Natural killer cell (primary cell): ENCODE measurements around the gene GPR141. TPM values are rescaled to one million over a fixed set of nuclear protein-coding genes. Genes with fewer than 3 reads are reported as not detected.

Experiments used
- ATAC-seq, 3 donors: fragments of 150-1000 bp in 2 of 3; fragments of 200-7000 bp in 1 of 3; cut with Tn5 transposase; 1 replicate in 1 of 3; 2 replicates in 2 of 3; pipeline ENCODE4 v1.10.0; 2021; ENCODE audit warnings: mild to moderate bottlenecking in 2 of 3, moderate library complexity in 2 of 3
- DNase-seq, 2 donors: peaks; one replicate each; pipeline versions ENCODE4 v3.0.0 to v3.0.0-alpha.2; 2013 to 2021; ENCODE audit warnings: mixed read lengths in 1 of 2
- H3K27ac ChIP-seq: one replicate; pipeline ENCODE4 v1.5.1; 2013; ENCODE audit warnings: mild to moderate bottlenecking, low read length
- H3K27me3 ChIP-seq: one replicate; pipeline ENCODE4 v1.6.1; 2013; ENCODE audit warnings: low read length; ENCODE audit not compliant: control insufficient read depth, insufficient read depth
- H3K36me3 ChIP-seq: one replicate; pipeline ENCODE4 v1.6.1; 2013; ENCODE audit warnings: low read length; ENCODE audit not compliant: control insufficient read depth, insufficient read depth
- H3K4me1 ChIP-seq: one replicate; pipeline ENCODE4 v1.6.1; 2013; ENCODE audit warnings: low read length; ENCODE audit not compliant: control insufficient read depth, insufficient read depth
- H3K4me3 ChIP-seq: one replicate; pipeline ENCODE4 v1.5.1; 2013; ENCODE audit warnings: low read length
- H3K9me3 ChIP-seq: one replicate; pipeline ENCODE4 v1.6.1; 2013; ENCODE audit warnings: low read length; ENCODE audit not compliant: control insufficient read depth, insufficient read depth
- H3K27ac Mint-ChIP-seq, 2 donors: one replicate each; pipeline ENCODE4 v1.8.0; 2022; ENCODE audit warnings: mild to moderate bottlenecking in 2 of 2, mixed read lengths in 2 of 2, moderate library complexity in 1 of 2
- H3K27me3 Mint-ChIP-seq, 2 donors: one replicate each; pipeline ENCODE4 v1.8.0; 2022; ENCODE audit warnings: low read depth in 2 of 2, mixed read lengths in 2 of 2
- H3K36me3 Mint-ChIP-seq: one replicate; pipeline ENCODE4 v1.8.0; 2022; ENCODE audit warnings: mixed read lengths
- H3K4me1 Mint-ChIP-seq, 2 donors: one replicate each; pipeline ENCODE4 v1.8.0; 2022; ENCODE audit warnings: mixed read lengths in 2 of 2
- H3K4me3 Mint-ChIP-seq: one replicate; pipeline ENCODE4 v1.8.0; 2022; ENCODE audit warnings: mild to moderate bottlenecking, moderate library complexity, mixed read lengths
- H3K9me3 Mint-ChIP-seq, 2 donors: one replicate each; pipeline ENCODE4 v1.8.0; 2022; ENCODE audit warnings: mixed read lengths in 2 of 2
- WGBS: methylation state at CpG from one replicate; pipeline ENCODE4 v1.1.7; 2013; ENCODE audit warnings: missing lambda C conversion rate; ENCODE audit not compliant: insufficient coverage; 5-methylcytosine and 5-hydroxymethylcytosine counted together
- intact Hi-C: fragments of 100-400 bp; cut with micrococcal nuclease; formaldehyde crosslinking; loops from one replicate; pipeline ENCODE4 v1.14.2; 2022
- total RNA-seq, 4 donors: library from RNA; stranded (reverse); fragments of 120-200 nt in 1 of 4; gene quantifications; one replicate each; pipeline versions ENCODE4 v1.2.3 to v1.2.4, GENCODE V29; 2013 to 2022
- TF ChIP-seq, protein P1 (sequence below): fragments of 200-600 bp; IDR thresholded peaks from one replicate; pipeline ENCODE4 v1.8.0; 2022; ENCODE audit warnings: antibody characterized with exemption

The GPR141 gene
- total RNA-seq, 3 donors from 2014 or later (not counting 1 experiment from before 2014, with no cell fraction given) = 30.2 to 68.1 (median 55.2) TPM

DNA sequence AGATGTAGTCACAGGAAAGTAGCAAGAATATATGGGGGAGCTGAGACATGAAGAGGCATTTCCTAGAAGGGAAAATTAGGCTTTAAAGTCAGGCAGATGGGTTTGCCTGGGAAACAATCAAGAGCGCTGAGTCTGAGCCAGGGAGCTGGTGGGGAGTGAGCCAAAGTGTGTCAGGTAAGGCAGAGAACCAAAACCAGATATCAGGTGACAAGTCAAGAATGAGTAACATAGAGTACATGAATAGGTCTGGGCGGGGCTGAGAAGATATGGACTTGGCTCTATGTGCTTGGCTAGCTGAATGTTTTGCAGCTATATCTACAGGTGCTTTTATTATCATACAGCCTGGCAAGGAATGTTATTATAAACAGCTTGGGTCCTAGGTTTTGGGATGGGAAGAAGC is 49.3 kb downstream of the GPR141 start:
- Mint-ChIP-seq H3K27ac (peak overlapping the region in 1 of 2 donors; percentile 46), H3K27me3 (no peaks in the 10 kb centered on the region), H3K9me3 (no peaks in the 10 kb centered on the region), H3K4me1 (peaks cover 41 to 45% of the 10 kb centered on the region in 2 donors), H3K36me3 (peaks cover 7% of the 10 kb centered on the region), H3K4me3 (no peak overlapping the region)
- 96% methylated on average over 2 of the region's 2 CpGs for WGBS
- Histone ChIP-seq H3K9me3 (no peaks in the 10 kb centered on the region), H3K27ac (no peak overlapping the region), H3K4me1 (peaks cover 14% of the 10 kb centered on the region), H3K27me3 (no peaks in the 10 kb centered on the region), H3K4me3 (no peak overlapping the region), H3K36me3 (no peaks in the 10 kb centered on the region)
- intact Hi-C loops = loop anchor here (2.0 kb wide), 1 partner anchor 106 kb away; no protein-coding TSS in a partner anchor
- no peak for ATAC-seq
- DNase-seq = no peak
- TF ChIP-seq, protein P1, sequence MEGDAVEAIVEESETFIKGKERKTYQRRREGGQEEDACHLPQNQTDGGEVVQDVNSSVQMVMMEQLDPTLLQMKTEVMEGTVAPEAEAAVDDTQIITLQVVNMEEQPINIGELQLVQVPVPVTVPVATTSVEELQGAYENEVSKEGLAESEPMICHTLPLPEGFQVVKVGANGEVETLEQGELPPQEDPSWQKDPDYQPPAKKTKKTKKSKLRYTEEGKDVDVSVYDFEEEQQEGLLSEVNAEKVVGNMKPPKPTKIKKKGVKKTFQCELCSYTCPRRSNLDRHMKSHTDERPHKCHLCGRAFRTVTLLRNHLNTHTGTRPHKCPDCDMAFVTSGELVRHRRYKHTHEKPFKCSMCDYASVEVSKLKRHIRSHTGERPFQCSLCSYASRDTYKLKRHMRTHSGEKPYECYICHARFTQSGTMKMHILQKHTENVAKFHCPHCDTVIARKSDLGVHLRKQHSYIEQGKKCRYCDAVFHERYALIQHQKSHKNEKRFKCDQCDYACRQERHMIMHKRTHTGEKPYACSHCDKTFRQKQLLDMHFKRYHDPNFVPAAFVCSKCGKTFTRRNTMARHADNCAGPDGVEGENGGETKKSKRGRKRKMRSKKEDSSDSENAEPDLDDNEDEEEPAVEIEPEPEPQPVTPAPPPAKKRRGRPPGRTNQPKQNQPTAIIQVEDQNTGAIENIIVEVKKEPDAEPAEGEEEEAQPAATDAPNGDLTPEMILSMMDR = no peak

DNA sequence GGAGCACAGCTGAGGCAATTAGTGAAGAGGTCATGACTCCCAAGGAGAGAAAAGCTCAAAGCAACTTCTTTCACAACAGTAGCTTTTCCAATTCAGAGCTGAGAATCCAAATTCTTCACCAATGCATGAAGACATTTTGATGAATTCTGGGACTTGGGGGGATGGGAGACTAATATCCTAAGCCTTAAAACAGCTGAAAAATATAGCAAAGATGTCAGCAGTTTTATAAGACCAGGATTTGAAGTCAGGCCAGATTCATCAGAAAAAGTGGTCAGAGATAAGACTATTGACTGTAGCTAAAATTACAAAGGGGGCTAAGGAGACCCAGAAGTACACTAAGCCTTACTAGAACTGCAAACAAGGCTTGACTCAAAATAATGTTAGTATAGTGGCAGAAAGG is 51.6 kb downstream of the GPR141 start:
- H3K27ac Mint-ChIP-seq = peak overlapping the region in 1 of 2 donors; percentile 41
- peaks cover 2% of the 10 kb centered on the region for H3K36me3 Mint-ChIP-seq
- Histone ChIP-seq H3K27me3 (no peaks in the 10 kb centered on the region), H3K4me1 (peaks cover 3% of the 10 kb centered on the region), H3K4me3 (no peak overlapping the region), H3K9me3 (no peaks in the 10 kb centered on the region), H3K36me3 (no peaks in the 10 kb centered on the region), H3K27ac (no peak overlapping the region)
- TF ChIP-seq, protein P1 = no peak
- peaks cover 25 to 32% of the 10 kb centered on the region in 2 donors for H3K4me1 Mint-ChIP-seq
- H3K4me3 Mint-ChIP-seq = no peak overlapping the region
- no peak for DNase-seq
- H3K27me3 Mint-ChIP-seq = no peaks in the 10 kb centered on the region
- no peaks in the 10 kb centered on the region for H3K9me3 Mint-ChIP-seq
- no peak for ATAC-seq
- intact Hi-C loops = no loop called here

DNA sequence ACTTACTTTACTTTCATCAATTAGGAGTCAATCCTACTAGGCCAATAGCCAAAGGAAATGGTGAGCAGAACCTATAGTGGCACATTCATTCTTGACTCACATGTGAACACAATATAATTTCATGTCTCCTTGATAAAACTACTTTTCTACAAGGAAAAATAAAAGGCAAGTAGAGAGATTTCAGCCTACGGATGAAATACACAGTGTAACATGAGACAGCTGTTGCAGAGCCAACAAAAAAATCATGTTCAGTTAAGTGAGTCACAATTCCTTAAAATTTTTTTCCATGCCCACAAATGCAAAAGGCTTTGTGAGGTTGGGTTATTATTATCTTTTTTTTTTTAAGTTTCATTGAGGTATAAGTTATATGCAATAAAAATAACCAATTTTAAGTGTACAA is 54.8 kb downstream of the GPR141 start:
- Mint-ChIP-seq H3K27me3 (no peaks in the 10 kb centered on the region), H3K4me1 (peaks cover 22 to 37% of the 10 kb centered on the region in 2 donors), H3K36me3 (no peaks in the 10 kb centered on the region), H3K9me3 (no peaks in the 10 kb centered on the region), H3K27ac (peak overlapping the region; percentile 27 to 40), H3K4me3 (no peak overlapping the region)
- Histone ChIP-seq H3K4me3 (no peak overlapping the region), H3K36me3 (peaks cover 3% of the 10 kb centered on the region), H3K4me1 (no peaks in the 10 kb centered on the region), H3K27me3 (no peaks in the 10 kb centered on the region), H3K27ac (no peak overlapping the region), H3K9me3 (no peaks in the 10 kb centered on the region)
- DNase-seq (no peak), ATAC-seq (no peak)
- 100% methylated on average over 1 of the region's 1 CpG for WGBS
- intact Hi-C loops = no loop called here
- TF ChIP-seq, protein P1 = no peak

DNA sequence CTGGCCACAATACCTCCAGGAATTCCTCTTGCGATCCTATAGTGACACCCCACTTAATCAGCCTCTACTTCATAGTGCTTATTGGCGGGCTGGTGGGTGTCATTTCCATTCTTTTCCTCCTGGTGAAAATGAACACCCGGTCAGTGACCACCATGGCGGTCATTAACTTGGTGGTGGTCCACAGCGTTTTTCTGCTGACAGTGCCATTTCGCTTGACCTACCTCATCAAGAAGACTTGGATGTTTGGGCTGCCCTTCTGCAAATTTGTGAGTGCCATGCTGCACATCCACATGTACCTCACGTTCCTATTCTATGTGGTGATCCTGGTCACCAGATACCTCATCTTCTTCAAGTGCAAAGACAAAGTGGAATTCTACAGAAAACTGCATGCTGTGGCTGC is 56.8 kb downstream of the GPR141 start:
- Mint-ChIP-seq H3K27me3 (no peaks in the 10 kb centered on the region), H3K27ac (peak overlapping the region; percentile 27 to 40), H3K4me3 (no peak overlapping the region), H3K9me3 (no peaks in the 10 kb centered on the region), H3K4me1 (peaks cover 29 to 31% of the 10 kb centered on the region in 2 donors), H3K36me3 (no peaks in the 10 kb centered on the region)
- no peak overlapping the region for H3K27ac ChIP-seq
- peaks cover 3% of the 10 kb centered on the region for H3K36me3 ChIP-seq
- 95% methylated on average over 7 of the region's 7 CpGs for WGBS
- no peaks in the 10 kb centered on the region for H3K9me3 ChIP-seq
- no peaks in the 10 kb centered on the region for H3K27me3 ChIP-seq
- TF ChIP-seq, protein P1 = no peak
- H3K4me1 ChIP-seq = no peaks in the 10 kb centered on the region
- H3K4me3 ChIP-seq = no peak overlapping the region
- intact Hi-C loops = no loop called here
- DNase-seq = no peak
- no peak for ATAC-seq
